GM12864 (cell line): ENCODE measurements around the gene CCNE1.

ENCODE experiments used
- DNase-seq: peaks from one replicate; pipeline ENCODE4 v3.0.0-alpha.2; 2011; ENCODE audit warnings: low read depth
- H3K4me3 ChIP-seq: 2 replicates; pipeline ENCODE4 v1.5.1; 2011; ENCODE audit warnings: mild to moderate bottlenecking, low read depth, low read length, control low read depth
- CTCF ChIP-seq: IDR thresholded peaks from 2 replicates; pipeline ENCODE4 v1.5.1; 2011; ENCODE audit warnings: low read depth, mild to moderate bottlenecking, moderate library complexity, low read length, control low read depth, inconsistent platforms; ENCODE audit errors: missing control alignments

The CCNE1 gene

GRCh38 chr19:29811125-29812079 lies at the start of gene CCNE1:
Gene CCNE1, plus strand, starts transcription at chr19:29811991. Its CDS starts 565 bp downstream, at chr19:29812556.
- TF ChIP-seq CTCF: no peak
- DNase-seq: no peak
- H3K4me3 ChIP-seq: peak within 1 kb of the TSS; percentile 83

GRCh38 chr19:29763196-29763595 lies 48.6 kb upstream of the CCNE1 start:
- no peak for DNase-seq
- H3K4me3 ChIP-seq: no peak overlapping the region
- no peak for TF ChIP-seq CTCF

GRCh38 chr19:29764361-29764760 lies 47.4 kb upstream of the CCNE1 start:
- no peak for TF ChIP-seq CTCF
- DNase-seq: no peak
- no peak overlapping the region for H3K4me3 ChIP-seq

- H3K4me3 ChIP-seq: no peak overlapping the region
- no peak for TF ChIP-seq CTCF
- no peak for DNase-seq
Measured at GRCh38 chr19:29766100-29766499, 45.7 kb upstream of the CCNE1 start.

- DNase-seq: no peak
- no peak for TF ChIP-seq CTCF
Measured at GRCh38 chr19:29767039-29767735, 44.6 kb upstream of the CCNE1 start.

GRCh38 chr19:29768166-29768565 lies 43.6 kb upstream of the CCNE1 start:
- no peak overlapping the region for H3K4me3 ChIP-seq
- no peak for TF ChIP-seq CTCF
- no peak for DNase-seq

More at GRCh38 chr19:29767039-29767735, 44.6 kb upstream of the CCNE1 start:
- no peak overlapping the region for H3K4me3 ChIP-seq
